ENCODE results near the gene SH3TC1. TPM values are rescaled to one million over a fixed set of nuclear protein-coding genes. Genes with fewer than 3 reads are reported as not detected.

The SH3TC1 gene
- total and polyA plus RNA-seq, 2 of the 13 experiments (the other 11 are each of a cell fraction or from before 2014, with no cell fraction given): 14.9 to 21.8 TPM

DNA sequence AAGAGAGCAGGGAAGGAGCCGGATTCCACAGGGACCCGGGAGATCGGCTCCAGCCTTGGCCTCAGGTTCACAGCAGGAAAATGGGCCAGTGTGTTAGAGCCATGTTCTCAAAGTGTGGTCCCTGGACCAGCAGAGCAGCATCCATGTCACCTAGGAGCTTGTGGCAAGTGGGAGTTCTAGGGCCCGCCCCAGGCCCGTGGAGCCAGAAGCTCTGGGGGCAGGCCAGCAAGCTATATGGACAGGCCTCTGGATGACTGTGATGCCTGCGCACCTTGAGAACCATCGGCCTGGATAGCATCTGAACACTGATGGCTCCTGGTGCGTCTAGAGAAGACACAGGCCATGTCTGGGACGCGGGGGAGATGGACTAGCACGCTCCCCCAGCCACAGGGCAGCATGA, 33.7 kb downstream of the SH3TC1 start:
- TF ChIP-seq SSRP1 (CRISPR knock-in tag; IDR thresholded peaks at IDR 0.05) (0 out of 2 replicates have a peak, but pooled peaks have one; percentile 26), ZNF3 (CRISPR knock-in tag; IDR thresholded peaks at IDR 0.05) (no peak), AGO2 (optimal IDR thresholded peaks at IDR 0.05; ENCODE audit: low read depth, low read length) (peak; percentile 66)
- Histone ChIP-seq H3K9ac (ENCODE audit: insufficient read depth, low read depth, low read length) (no peak overlapping the region), H3K9me3 (ENCODE audit: low read length) (no peaks in the 10 kb centered on the region), H3K4me2 (ENCODE audit: low read depth, low read length) (no peak overlapping the region), H3K27me3 (ENCODE audit: control insufficient read depth in 1 of 2, insufficient read depth in 2 of 2, low read length in 2 of 2) (no peaks in the 10 kb centered on the region), H3K27ac (ENCODE audit: extremely low read length, insufficient read depth, low read length) (no peak overlapping the region), H3K36me3 (replicated peaks in 1 of 2; ENCODE audit: control insufficient read depth in 1 of 2, insufficient read depth in 2 of 2, low read length in 2 of 2) (peaks cover 18 to 42% of the 10 kb centered on the region in 2 experiments), H3K4me1 (ENCODE audit: insufficient read depth, low read length) (peaks cover 27% of the 10 kb centered on the region), H3K79me2 (ENCODE audit: insufficient read depth, low read length) (no peaks in the 10 kb centered on the region), H2AFZ (ENCODE audit: low read length) (no peak overlapping the region), H3K4me3 (replicated peaks in 1 of 3; ENCODE audit: insufficient read depth in 1 of 3, low read depth in 2 of 3, low read length in 3 of 3) (no peak overlapping the region), H4K20me1 (ENCODE audit: insufficient read depth, low read length) (no peaks in the 10 kb centered on the region)
- in situ Hi-C loops (cut with HindIII; ENCODE audit: extremely low pct_ligation_motif_present, low pct_unique_long_range_greater_than_20kb): no loop called here
- 98% methylated on average over 7 of the region's 11 CpGs for WGBS (ENCODE audit: low lambda C conversion rate)
- BruUV-seq (replicated peaks): no TSS peak
- FAIRE-seq: no peak
- CTCF ChIA-PET (ENCODE audit: low intra/inter-chr PET ratio, low total read pairs): no interaction called here
- POLR2A ChIA-PET: no interaction called here
- DNase-seq (ENCODE audit: low spot score): no peak
- intact Hi-C loops (cut with micrococcal nuclease; ENCODE audit: unreplicated experiment): no loop called here
- ATAC-seq: no peak

DNA sequence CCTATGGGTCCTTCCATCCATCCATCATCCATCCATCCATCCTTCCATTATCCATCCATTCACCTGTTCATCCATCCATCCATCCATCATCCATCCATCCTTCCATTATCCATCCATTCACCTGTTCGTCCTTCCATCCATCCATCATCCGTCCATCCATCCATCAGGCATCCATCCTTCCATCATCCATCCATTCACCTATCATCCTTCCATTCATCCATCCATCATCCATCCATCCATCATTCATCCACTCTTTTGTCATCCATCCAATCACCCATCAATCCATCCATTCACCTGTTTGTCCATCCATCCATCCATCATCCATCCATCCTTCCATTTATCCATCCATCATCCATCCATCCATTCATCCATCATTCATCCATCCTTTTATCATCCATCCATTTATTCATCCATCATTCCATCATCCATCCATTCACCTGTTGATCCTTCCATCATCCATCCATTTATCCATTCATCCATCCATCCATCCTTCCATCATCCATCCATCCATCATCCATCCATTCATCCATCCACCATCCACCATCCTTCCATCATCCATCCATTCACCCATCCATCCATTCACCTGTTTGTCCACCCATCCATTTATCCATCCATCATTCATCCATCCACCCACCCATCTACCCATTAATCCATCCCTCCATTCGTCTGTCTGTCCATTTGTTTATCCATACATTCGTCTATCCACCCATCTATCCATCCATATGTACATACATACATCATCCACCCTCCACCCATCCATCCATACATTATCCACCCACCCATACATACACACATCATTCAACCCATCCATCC, 34.8 kb downstream of the SH3TC1 start:
- peaks cover 16 to 40% of the 10 kb centered on the region in 2 experiments for H3K36me3 ChIP-seq (replicated peaks in 1 of 2; ENCODE audit: control insufficient read depth in 1 of 2, insufficient read depth in 2 of 2, low read length in 2 of 2)
- in situ Hi-C loops (cut with HindIII; ENCODE audit: extremely low pct_ligation_motif_present, low pct_unique_long_range_greater_than_20kb) (no loop called here), intact Hi-C loops (cut with micrococcal nuclease; ENCODE audit: unreplicated experiment) (no loop called here)
- H3K4me1 ChIP-seq (ENCODE audit: insufficient read depth, low read length): peaks cover 27% of the 10 kb centered on the region
- POLR2A ChIA-PET: no interaction called here
- no peak overlapping the region for H3K9ac ChIP-seq (ENCODE audit: insufficient read depth, low read depth, low read length)
- no peak for DNase-seq (ENCODE audit: low spot score)
- H4K20me1 ChIP-seq (ENCODE audit: insufficient read depth, low read length): peaks cover 2% of the 10 kb centered on the region; the same call in 1 of the 2 replicates
- no peaks in the 10 kb centered on the region for H3K9me3 ChIP-seq (ENCODE audit: low read length)
- CTCF ChIA-PET (ENCODE audit: low intra/inter-chr PET ratio, low total read pairs): no interaction called here
- FAIRE-seq: no peak
- WGBS (ENCODE audit: low lambda C conversion rate): 97% methylated on average over 4 of the region's 4 CpGs
- no peaks in the 10 kb centered on the region for H3K27me3 ChIP-seq (ENCODE audit: control insufficient read depth in 1 of 2, insufficient read depth in 2 of 2, low read length in 2 of 2)
- no peak overlapping the region for H3K27ac ChIP-seq (ENCODE audit: extremely low read length, insufficient read depth, low read length)
- H2AFZ ChIP-seq (ENCODE audit: low read length): no peak overlapping the region
- no peak overlapping the region for H3K4me2 ChIP-seq (ENCODE audit: low read depth, low read length)
- no peak overlapping the region for H3K4me3 ChIP-seq (replicated peaks in 1 of 3; ENCODE audit: insufficient read depth in 1 of 3, low read depth in 2 of 3, low read length in 3 of 3)
- no TSS peak for BruUV-seq (replicated peaks)
- ATAC-seq: no peak
- H3K79me2 ChIP-seq (ENCODE audit: insufficient read depth, low read length): no peaks in the 10 kb centered on the region
- TF ChIP-seq, protein P1, sequence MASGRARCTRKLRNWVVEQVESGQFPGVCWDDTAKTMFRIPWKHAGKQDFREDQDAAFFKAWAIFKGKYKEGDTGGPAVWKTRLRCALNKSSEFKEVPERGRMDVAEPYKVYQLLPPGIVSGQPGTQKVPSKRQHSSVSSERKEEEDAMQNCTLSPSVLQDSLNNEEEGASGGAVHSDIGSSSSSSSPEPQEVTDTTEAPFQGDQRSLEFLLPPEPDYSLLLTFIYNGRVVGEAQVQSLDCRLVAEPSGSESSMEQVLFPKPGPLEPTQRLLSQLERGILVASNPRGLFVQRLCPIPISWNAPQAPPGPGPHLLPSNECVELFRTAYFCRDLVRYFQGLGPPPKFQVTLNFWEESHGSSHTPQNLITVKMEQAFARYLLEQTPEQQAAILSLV (CRISPR knock-in tag; IDR thresholded peaks at IDR 0.05; ENCODE audit: borderline replicate concordance): no peak
- TF ChIP-seq ZNF589 (CRISPR knock-in tag; conservative IDR thresholded peaks at IDR 0.05) (no peak), ZNF644 (CRISPR knock-in tag; IDR thresholded peaks at IDR 0.05; ENCODE audit: low read depth) (no peak), CHD2 (IDR thresholded peaks at IDR 0.05; ENCODE audit: low read depth, low read length) (no peak), MED8 (CRISPR knock-in tag; IDR thresholded peaks at IDR 0.05; ENCODE audit: insufficient replicate concordance) (no peak), RARA (CRISPR knock-in tag; IDR thresholded peaks at IDR 0.05) (no peak)
- TF ChIP-seq, protein P2, sequence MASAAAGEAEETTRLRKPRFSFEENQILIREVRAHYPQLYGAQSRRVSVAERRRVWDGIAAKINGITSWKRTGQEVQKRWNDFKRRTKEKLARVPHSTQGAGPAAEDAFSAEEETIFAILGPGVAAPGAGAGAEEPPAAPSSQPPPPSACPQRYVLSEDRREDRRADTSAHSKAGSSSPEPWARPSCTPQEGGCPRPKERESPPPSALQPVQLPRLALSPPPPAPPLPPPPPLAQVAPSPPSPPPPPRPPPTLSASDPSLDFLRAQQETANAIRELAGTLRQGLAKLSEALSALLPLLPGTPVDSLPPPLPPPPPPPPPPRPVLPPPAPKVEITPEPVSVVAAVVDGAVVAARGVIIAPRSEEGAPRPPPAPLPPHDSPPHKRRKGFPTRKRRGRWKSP (CRISPR knock-in tag; IDR thresholded peaks at IDR 0.05): no peak
- TF ChIP-seq, protein P3, sequence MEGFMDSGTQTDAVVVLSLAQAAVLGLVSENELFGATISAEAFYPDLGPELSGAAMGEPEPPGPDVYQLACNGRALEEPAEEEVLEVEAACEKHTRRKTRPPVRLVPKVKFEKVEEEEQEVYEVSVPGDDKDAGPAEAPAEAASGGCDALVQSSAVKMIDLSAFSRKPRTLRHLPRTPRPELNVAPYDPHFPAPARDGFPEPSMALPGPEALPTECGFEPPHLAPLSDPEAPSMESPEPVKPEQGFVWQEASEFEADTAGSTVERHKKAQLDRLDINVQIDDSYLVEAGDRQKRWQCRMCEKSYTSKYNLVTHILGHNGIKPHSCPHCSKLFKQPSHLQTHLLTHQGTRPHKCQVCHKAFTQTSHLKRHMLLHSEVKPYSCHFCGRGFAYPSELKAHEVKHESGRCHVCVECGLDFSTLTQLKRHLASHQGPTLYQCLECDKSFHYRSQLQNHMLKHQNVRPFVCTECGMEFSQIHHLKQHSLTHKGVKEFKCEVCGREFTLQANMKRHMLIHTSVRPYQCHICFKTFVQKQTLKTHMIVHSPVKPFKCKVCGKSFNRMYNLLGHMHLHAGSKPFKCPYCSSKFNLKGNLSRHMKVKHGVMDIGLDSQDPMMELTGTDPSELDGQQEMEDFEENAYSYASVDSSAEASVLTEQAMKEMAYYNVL (CRISPR knock-in tag; IDR thresholded peaks at IDR 0.05; ENCODE audit: borderline replicate concordance): peak; percentile 31; the same call in 1 of the 2 replicates
- TF ChIP-seq, protein P4, sequence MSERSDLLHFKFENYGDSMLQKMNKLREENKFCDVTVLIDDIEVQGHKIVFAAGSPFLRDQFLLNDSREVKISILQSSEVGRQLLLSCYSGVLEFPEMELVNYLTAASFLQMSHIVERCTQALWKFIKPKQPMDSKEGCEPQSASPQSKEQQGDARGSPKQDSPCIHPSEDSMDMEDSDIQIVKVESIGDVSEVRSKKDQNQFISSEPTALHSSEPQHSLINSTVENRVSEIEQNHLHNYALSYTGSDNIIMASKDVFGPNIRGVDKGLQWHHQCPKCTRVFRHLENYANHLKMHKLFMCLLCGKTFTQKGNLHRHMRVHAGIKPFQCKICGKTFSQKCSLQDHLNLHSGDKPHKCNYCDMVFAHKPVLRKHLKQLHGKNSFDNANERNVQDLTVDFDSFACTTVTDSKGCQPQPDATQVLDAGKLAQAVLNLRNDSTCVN (CRISPR knock-in tag; IDR thresholded peaks at IDR 0.05; ENCODE audit: borderline replicate concordance): no peak

All from HepG2 (cell line).